Measurements from ENCODE around the gene PPIH.

Gene PPIH

GRCh38 chr1:42681741-42682483, 23.7 kb downstream of the PPIH start, which contains the start of gene YBX1 (continued):
- TF ChIP-seq PRDM4 (tag by site-specific recombination; IDR thresholded peaks at IDR 0.05): no peak
- TF ChIP-seq ELK4 (IDR thresholded peaks at IDR 0.05; ENCODE audit: borderline replicate concordance, low read depth, low read length): no peak
- TF ChIP-seq ZNF354C (tag by site-specific recombination; IDR thresholded peaks at IDR 0.05; ENCODE audit: borderline replicate concordance, low read depth): no peak
- TF ChIP-seq SCRT1 (tag by site-specific recombination; IDR thresholded peaks at IDR 0.05; ENCODE audit: borderline replicate concordance): no peak
- no peak for TF ChIP-seq ZNF239 (tag by site-specific recombination; IDR thresholded peaks at IDR 0.05)
- TF ChIP-seq ZNF362 (tag by site-specific recombination; IDR thresholded peaks at IDR 0.05): peak; percentile 79; the same call in 1 of the 2 replicates
- TF ChIP-seq ZNF416 (tag by site-specific recombination; IDR thresholded peaks at IDR 0.05): no peak
- TF ChIP-seq MZF1 (tag by site-specific recombination; IDR thresholded peaks at IDR 0.05; ENCODE audit: borderline replicate concordance): no peak
- 0 out of 2 replicates have a peak, but pooled peaks have one; percentile 33 for TF ChIP-seq ZBTB44 (tag by site-specific recombination; IDR thresholded peaks at IDR 0.05)
- no peak for TF ChIP-seq ZNF521 (tag by site-specific recombination; IDR thresholded peaks at IDR 0.05)
- peak; percentile 86 for TF ChIP-seq ZNF394 (tag by site-specific recombination; IDR thresholded peaks at IDR 0.05; ENCODE audit: borderline replicate concordance)
- TF ChIP-seq ZNF280D (tag by site-specific recombination; IDR thresholded peaks at IDR 0.05): no peak
- peak; percentile 64; the same call in 1 of the 2 replicates for TF ChIP-seq ZNF639 (tag by site-specific recombination; IDR thresholded peaks at IDR 0.05)
- TF ChIP-seq ZNF830 (tag by site-specific recombination; IDR thresholded peaks at IDR 0.05; ENCODE audit: low read depth): no peak
- TF ChIP-seq HOXA7 (CRISPR knock-in tag; IDR thresholded peaks at IDR 0.05; ENCODE audit: borderline replicate concordance): no peak
- TF ChIP-seq ZNF324 (tag by site-specific recombination; IDR thresholded peaks at IDR 0.05): peak; percentile 40; the same call in 1 of the 2 replicates
- TF ChIP-seq HOXD13 (CRISPR knock-in tag; IDR thresholded peaks at IDR 0.05; ENCODE audit: borderline replicate concordance): no peak
- peak; percentile 74 for TF ChIP-seq ZBTB11 (tag by site-specific recombination; conservative IDR thresholded peaks at IDR 0.05; ENCODE audit: low read depth)
- TF ChIP-seq TCF7L2 (IDR thresholded peaks at IDR 0.05; ENCODE audit: borderline replicate concordance, low read depth, low read length): no peak
- no peak for TF ChIP-seq ZNF24 (tag by site-specific recombination; IDR thresholded peaks at IDR 0.05)
- TF ChIP-seq SP2 (tag by site-specific recombination; IDR thresholded peaks at IDR 0.05): peak; percentile 95
